Activated naive CD4-positive, alpha-beta T cell treated with Interleukin-2 at 50 U/mL for 16 hours (primary cell): ENCODE measurements around the gene ASAP3.
A peak's percentile ranks its signal among the peaks of the same experiment; 100 is the strongest.

Source experiments
- DNase-seq: peaks from one replicate; pipeline ENCODE4 v3.0.0-alpha.2; 2020

The ASAP3 gene

DNA sequence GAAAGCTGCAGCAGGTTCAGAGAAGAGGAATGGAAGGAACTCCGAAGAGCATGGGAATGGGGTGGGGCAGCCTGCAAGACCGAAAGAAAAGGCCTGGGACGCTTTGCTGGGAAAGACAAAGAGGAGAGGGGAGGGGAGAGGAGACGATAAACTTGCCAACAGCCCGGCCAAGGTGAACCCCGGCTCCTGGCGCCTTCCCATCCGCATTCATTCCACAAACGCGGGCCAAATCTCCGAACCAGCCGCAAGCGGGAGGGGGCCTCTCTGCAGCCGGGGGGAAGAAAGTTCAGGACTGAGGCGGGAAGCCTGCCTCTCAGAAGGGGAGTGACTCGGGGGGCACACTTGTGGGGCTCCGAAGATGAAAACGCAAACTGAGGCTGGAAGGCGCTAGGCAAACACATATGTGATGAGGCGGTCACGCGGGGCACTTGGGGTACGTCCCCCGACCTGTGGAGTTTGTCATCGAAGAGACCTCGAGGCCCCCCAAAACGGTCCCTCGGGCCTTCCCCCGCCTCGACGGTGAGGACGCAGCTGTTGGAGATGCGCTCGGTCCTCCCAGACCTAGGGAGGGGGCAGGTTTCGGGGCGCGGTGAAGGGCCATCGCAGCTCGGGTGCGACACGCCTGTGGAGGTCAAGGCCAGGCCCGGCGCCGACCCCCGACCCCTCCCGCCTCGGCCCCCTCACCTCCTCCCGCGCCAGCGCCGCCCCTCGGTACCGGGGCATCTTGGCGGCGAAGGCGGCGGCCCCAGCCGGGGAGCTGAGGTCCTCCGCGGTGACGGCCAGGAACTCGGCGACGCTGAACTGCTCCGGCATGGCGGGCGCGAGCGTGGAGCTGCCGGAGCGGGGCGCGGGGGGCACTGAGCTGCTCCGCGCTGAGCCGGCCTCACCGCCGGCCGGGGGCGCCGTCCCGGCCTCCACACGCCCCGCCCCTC, at the start of gene ASAP3:
Gene ASAP3 (minus strand): TSS at position 859 of the 932 bp plus-strand sequence. CDS start 46 bp downstream, at position 813.
- DNase-seq: no peak

DNA sequence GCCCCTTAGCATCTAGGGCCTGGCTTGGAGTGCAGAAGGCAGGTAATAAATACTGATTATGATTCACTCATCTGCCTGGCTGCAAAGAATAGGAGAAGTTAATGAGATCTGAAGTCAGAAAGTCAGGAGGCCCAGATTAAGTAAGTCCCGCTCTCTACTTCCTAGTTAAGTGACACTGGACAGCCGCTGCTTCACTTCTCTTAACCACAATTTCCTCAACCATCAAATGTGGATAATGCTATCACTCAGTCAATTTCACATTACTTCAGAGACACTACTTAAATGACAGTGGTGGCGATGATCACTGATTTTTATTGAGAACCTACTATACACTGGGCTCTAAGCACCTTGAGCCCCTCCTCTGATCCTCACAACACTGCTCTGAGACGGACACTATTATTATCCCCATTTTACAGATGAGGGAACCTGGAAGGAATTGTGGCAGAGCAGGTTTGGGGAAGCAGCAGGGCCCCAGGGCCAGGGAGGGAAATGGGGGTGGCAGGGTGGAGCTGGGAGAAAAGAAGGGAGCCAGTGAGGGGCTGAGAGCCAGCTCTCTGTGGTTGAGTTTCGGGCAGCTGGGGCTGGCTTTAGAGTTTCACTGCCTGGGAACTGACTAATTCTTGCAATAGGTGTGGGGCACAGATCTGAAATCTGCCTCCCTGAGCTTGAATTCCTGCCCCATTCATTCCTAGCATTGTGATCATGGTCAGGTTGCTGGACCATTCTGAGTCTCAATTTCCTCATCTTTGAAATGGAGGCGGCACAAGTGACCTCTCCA, 49.5 kb upstream of the ASAP3 start:
- DNase-seq: no peak

DNA sequence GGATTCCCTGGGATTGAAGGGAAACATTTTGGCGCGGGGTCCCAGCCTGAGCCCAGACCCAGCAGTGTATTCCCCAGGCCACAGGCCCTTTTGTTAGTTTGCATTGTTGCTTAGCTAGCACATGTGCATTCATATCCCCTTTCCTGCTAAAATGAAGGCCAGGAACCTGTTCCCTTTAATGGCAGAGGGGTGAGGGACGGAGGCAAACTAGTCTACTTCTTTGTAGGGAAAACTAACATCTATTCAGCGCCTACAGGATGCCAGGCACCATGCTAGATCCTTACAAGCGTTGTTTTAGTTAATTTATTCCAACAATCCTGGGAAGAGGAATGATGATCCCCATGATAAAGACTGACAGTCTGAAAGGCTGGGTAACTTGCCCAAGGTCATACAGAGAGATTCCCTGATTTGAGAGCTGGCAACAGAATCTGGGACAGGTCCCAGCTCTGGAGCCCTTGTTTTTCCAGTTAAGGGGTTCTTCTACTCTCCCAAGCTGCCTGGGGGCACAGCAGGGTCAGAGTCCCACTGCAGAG, 47.6 kb upstream of the ASAP3 start:
- no peak for DNase-seq

DNA sequence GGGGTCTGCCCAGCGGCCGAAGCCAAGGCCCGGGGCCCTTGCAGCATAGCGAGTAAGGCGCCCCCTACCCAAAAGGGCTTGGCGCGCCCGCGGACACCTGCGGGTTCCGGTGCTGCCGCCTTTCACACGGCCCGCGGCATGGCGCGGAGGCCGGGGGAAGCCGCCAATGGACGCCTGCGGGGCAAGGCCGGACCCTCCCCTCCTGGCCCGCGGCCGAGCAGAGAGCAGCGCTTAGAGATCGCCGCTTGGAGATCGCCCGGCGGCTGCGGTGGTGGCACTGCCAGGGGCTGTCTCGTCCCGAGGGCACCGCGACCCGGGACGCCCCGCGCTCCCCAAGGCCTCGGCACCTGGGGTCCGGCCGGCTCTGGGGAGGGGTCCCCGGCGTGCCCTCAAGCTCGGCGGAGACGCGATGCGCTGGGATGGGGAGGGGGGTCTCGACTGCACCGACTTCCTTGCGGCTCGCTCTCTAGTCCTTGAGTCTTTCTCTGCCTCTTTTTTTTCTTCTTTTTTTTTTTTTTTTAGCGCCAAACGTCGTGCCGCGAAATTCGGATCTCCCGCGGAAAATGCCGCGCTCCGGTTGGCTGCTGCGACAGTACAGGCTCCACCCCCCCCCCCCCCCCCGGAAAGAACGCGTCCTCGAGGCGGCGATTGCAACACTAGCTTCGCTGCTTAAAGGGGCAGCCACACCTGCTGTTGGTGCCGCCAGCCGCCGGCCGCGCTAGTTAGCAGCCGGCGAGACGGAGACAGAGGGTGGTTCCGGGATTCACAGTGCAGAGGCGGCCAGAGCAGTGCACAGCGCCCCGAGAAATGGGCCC, 47.0 kb upstream of the ASAP3 start, which contains the start of gene E2F2:
Gene E2F2 (minus strand): TSS at position 487 of the 815 bp plus-strand sequence. CDS start 440 bp downstream, at position 47.
- DNase-seq: peak; percentile 83

DNA sequence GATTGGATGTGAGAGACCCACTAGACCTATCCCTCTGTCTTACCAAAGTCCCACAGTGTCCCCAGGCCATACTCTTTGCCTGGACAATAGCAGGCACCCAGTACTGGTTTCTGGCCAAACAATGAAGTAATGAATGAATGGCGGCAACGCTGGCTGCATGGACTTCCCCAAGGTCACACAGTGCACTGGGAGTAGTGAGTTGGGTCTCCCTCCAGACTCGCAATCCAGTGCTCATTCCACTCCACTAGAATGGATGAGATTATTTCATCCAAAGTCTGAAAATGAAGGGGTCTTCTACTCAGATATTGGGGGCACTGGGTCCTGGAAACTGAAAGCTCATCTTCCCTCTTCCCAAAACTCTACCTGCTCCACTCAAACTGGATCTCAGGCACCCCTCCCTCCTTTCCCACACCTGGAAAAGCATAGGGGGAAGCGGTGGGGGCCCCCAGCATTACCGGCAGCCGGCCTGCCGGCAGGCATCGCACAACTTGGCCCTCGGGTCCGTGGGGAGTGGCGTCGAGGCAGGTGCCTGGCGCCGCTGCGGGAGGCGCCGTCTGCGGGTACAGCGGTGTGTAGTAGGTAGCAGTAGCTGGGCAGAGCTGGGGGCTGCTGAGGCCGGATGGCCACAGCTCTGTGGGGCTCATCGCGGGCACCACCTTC, 46.2 kb upstream of the ASAP3 start:
- DNase-seq: no peak

DNA sequence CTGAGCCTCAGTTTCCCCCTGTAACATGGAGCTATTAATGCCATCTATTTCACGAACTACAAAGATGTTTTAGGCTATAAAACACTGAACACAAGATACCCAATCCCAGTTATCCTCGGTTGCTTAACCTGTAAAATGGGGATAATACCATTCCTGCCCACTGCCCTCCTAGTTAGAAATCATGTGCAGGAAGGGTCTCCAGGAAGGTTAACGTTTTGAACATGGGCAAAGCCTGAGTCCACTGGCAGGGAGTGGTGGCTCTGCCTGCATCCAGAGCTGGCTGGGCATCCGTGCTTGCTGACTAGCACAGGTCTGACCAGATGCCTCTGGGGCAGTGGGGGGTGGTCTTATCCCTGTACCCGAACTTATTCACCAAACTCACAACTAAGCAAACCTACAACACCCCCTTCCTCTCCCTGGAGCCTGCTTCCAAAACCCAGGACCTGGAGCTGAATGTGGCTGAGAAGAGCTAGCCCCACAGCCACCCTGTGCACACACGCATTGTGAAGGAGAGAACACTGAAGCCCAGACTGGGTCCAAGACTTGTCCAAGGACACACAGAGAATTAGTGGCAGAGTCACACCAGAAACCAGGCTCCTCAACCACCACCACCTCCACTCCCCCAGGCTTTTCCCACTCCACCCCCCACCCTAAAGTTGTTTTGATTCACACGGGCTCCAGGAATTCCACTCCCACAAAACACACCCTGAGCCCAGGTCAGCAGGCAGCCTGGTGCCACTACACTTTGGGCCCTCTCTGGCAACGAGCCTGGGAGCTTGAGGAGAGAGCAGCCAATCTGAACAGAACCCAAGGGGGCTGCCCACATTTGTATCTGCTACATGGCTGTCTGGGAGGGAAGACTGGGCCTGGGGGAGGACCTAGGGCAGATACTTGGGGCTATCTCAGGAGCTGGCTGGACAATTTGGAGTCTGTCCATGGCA, 45.4 kb upstream of the ASAP3 start:
- no peak for DNase-seq

DNA sequence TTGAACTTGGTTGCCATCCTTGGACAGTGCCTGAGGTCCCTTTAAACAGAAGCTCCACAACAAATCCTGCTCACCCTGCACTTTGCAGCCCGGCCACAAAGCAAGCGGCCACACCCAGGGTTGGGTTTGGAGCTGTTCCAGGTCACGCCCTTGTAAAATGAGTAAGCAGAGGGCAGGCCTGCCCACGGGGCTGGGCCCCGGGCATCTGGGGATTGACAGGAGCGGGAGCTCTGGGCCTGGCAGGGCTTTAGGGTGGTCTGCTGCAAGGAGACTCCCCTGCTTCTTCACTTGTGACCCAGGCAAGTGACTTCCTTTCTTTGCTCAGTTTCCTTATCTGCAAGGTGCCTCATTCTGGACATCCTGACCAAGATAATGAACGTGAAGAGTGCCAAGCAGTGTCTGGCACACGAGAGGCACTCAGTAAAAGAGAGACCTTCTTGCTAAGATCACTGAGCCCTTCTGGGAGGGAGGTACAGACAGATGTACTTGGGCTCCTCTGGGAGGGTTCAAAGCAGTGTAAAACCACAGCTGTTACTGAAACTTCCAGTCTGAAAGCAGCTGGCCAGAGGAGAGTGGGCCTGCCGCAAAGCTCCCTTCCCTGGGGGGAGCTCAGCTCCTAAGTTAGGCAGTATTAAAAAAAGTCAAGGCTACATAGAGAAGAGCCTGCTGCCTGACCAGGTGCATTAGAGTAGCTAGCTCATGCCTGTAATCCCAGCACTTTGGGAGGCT, 44.4 kb upstream of the ASAP3 start:
- peak; percentile 86 for DNase-seq

DNA sequence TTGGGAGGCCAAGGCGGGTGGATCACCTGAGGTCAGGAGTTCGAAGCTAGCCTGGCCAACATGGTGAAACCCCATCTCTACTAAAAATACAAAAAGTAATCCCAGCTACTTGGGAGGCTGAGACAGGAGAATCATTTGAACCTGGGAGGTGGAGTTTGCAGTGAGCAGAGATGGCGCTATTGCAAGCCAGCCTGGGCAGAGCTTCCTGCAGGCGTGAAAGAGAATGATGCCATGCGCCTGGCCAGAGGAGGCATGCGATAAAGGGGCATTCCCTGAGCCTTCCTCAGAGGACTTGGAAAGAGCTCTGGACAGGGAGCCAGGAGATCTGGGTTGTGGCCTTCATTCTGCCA, 43.9 kb upstream of the ASAP3 start:
- DNase-seq: no peak

DNA sequence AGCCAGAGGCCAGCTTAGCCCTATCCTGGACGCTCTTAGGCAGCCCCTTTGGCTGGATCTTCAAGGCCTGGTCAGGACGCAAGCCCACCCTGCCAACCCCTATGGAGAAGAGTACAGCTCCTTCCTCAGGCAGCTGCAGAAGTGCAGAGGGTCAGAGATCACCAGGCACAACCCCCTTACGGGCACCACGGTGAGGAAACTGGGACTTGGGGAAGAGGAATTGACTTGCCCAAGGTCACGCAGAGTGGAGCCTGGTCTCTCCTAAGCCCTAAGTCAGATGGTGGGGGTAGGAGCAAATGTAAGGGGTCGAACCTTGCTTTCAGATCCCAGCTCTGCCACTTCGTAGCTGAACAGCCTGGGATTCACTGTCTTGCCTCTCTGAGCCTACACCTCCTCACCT, 43.4 kb upstream of the ASAP3 start:
- no peak for DNase-seq

DNA sequence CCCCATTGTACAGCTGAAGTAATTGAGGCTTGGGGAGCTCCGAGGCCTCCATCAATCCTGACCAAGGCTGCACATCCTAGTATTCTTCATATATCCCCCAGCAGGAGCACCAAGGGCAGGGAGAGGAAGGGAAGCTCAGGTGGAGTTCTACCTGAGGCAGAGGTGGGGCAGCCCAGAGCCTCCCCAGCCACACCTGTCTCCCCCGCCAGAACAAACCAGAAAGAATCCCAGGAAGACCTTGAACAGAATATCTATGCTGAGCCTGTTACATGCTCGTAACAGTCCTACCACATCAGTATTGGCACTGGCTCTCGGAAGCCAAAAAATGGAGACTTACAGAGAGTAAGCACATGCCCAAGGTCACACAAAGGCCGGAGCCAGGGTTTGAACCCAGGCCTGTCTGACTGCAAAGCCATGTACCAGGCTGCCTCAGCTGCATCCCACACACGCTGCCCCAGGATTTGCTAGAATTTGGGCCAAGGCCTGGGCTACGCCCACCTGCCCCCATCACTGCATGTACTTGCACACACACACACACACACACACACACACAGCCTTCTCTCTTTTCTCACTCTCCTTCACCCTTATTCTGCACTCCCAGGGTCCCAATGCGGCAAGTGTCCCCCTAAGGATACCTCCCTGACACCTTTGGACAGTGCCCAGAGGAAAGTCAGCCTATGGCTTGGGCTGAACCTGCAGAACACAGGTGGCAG, 42.5 kb upstream of the ASAP3 start:
- DNase-seq: no peak

DNA sequence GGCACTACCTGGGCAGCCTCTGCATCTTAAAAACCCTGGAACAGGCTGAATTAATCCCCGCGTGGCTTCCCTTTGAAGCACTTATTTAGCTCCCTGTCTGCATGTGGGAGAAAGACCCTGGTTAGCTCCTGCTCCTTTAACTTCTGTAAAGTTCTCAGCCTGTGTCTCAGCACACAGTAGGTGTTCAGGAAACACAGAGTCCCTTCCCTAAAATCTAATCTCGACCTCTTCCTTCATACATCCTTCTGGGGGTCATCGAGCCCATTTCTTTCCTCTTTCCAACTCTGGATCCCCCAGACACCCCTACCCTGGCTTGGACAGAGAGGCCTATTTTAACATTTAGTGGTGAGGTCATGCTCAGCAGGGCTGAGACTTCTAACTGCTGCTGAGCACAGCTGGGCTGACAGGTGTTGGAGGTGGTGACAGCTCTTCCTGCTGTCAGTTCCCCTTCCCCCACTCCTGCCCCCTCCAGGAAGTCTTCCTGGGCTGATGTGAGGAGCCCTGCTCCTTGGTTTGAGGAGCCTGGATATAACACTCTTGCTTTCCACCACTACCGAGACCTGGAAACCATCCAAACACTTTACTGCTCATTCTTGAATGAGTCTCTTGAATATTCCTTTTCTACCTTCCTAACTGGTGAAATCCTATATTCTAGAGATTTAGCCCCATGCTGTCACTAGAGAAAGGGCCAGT, 41.7 kb upstream of the ASAP3 start:
- no peak for DNase-seq

DNA sequence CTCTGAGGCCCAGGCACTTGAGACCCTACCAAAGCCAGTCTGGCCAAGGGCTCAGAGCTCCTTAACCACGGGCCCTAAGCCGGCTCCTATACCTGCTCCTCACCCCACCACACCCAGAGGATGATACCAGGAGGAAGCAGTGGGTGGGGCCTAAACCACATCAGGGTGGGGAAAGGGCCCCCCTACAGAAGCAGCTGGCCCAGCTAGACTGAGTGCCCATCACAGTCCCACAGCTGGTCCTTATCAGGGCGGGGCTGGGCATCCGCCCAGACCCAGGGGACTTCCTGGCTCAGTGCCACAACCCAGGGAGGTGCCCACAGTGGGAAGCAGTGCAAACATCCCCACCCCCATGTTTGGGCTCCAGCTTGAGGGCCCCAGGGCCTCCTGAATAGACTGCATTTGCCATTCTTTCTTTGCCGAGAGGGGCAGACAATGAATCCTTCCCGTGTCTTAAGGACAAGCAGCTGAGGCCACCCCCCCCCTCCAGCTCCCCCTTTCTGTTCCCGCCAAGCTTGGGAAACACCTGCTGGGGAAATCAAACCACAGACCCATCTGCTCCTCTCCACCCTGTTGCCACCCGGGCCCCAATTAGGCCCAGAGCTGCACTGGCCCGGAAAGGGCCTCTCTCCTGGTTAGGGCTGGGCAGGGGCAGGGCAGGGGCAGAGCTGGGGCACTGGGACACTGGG, 40.9 kb upstream of the ASAP3 start:
- peak; percentile 31 for DNase-seq

DNA sequence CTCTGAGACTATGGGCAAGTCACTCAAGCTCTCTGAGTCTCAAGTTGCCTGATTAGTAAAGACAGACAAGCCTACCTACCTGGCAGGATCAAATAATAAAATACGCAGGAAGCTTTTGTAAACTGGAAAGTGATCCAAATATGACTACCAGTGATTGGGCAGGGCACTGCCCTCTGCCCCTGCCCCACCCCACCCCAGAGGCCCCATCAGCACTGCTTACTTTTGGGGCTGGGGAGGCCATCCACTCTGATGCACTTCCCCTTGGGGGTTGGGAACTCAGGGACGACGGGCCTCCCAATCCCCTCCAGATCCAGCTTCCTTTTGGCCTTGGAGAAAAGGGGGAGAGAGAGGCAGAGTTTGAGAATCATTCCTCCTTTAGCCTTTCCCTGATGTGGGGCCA, 40.2 kb upstream of the ASAP3 start:
- DNase-seq: no peak

DNA sequence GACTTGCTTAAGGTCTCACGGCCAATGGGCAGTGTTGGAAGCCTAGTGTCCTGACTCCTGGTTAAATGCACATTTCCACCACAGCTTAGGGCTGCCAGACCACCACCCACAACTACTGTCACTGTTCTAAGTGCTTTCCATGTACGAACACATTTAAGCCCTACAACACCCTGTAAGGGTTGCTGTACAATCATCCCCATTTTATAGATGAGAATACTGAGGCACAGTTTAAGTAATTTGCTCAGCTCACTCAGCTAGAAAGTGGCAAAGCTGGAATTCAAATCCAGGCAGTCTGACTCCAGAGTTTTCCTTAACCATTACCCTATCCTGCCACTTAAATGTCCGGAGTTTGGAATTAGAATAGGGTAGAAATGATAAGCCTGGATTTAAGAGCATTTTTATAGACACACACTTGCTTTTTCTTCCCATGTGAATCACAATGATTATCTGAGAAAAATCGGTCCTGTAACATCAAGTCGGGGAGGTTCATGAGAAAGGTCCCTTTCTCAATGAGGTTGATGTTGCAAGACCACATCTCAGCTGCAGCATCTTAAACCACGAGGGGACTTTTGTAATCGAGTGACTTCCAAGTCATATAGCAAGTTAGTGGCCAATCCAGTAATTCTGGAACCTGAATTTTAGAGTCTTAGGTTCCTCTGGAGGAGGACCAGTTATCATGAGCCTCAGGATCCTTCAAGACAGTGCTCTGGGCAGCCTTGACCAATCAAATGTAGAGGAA, 38.4 kb upstream of the ASAP3 start:
- no peak for DNase-seq

DNA sequence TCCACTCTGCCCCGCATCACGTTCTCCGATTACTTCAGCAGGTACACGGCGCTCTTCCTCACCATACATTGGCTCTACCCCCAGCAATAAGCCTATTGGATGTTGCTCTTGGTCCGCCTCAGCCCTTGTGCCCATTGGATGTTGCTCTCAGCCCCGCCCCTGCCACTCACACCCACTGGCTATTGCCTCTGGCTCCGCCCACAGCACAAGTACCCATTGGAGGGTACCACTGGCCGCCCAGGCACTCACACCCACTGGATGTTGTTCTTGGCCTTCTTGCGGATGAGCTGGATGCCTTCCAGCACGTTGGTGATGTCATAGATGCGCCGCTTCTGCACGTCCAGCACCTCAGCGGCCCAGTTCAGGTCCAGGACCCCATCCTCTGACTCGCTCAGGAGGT, 37.6 kb upstream of the ASAP3 start:
- no peak for DNase-seq

DNA sequence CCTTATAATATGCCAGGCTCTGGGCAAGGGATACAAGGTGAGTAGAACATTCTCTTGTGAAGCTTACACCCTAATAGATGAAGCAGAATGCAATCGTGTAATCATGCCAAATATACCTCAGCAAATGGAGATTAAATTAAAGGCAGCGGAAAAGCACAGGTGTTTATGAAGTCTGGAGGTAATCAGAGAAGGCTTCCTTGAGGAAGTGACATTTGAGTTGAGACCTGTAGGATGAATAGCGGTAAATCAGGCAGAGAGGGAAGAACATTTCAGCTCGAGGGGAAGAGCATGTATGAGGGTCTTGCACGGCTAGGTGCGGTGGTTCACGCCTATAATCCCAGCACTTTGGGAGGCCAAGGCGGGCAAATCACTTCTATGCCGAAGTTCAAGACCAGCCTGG, 33.6 kb upstream of the ASAP3 start:
- no peak for DNase-seq

DNA sequence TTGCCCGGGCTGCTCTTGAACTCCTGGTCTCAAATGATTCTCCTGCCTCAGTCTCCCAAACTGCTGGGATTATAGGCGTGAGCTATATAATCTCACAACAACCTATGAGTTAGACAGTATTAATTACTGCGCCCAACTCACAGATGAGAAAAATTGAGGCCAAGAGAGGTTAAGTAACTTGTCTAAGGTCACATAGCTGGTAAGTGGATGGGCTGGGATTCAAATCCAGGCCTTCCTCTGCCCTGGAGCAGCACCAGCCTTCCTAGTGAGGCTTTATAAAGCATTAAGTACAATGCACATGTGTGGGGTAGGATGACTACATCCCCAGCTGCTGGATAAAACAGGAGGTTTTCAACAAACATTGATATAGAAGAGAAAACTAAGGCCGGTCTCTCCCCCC, 31.9 kb upstream of the ASAP3 start:
- no peak for DNase-seq
